ENCODE data around the gene LRRC36. TPM values are rescaled to one million over a fixed set of nuclear protein-coding genes. Genes with fewer than 3 reads are reported as not detected.

LRRC36 gene
- total RNA-seq, 2 experiments from 2014 or later: 0.81 to 0.90 TPM

GRCh38 chr16:67327743-67328142 lies 1.1 kb downstream of the LRRC36 start:
- Mint-ChIP-seq H3K4me3 (no peak overlapping the region), H3K9me3 (no peaks in the 10 kb centered on the region), H3K27me3 (peaks cover 19% of the 10 kb centered on the region), H3K4me1 (ENCODE audit: low read depth) (peaks cover 16% of the 10 kb centered on the region), H3K36me3 (ENCODE audit: low read depth) (no peaks in the 10 kb centered on the region), H3K27ac (no peak overlapping the region)
- TF ChIP-seq, protein P1, sequence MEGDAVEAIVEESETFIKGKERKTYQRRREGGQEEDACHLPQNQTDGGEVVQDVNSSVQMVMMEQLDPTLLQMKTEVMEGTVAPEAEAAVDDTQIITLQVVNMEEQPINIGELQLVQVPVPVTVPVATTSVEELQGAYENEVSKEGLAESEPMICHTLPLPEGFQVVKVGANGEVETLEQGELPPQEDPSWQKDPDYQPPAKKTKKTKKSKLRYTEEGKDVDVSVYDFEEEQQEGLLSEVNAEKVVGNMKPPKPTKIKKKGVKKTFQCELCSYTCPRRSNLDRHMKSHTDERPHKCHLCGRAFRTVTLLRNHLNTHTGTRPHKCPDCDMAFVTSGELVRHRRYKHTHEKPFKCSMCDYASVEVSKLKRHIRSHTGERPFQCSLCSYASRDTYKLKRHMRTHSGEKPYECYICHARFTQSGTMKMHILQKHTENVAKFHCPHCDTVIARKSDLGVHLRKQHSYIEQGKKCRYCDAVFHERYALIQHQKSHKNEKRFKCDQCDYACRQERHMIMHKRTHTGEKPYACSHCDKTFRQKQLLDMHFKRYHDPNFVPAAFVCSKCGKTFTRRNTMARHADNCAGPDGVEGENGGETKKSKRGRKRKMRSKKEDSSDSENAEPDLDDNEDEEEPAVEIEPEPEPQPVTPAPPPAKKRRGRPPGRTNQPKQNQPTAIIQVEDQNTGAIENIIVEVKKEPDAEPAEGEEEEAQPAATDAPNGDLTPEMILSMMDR (IDR thresholded peaks at IDR 0.05): no peak
- intact Hi-C loops (cut with micrococcal nuclease): loop anchor here (5.0 kb wide), 1 partner anchor 50 kb away; the partner anchor contains the start of gene PLEKHG4
- CTCF ChIA-PET: interaction anchor here (0.8 to 3.0 kb wide), 11 partner anchors 10 to 120 kb away, joined by 3 to 13 read pairs (median 5); no protein-coding TSS in a partner anchor
- ATAC-seq (no peak), DNase-seq (no peak)
- POLR2A ChIA-PET: interaction anchor here (0.7 kb wide), 1 partner anchor 83 kb away, joined by 3 read pairs; no protein-coding TSS in a partner anchor

DNA sequence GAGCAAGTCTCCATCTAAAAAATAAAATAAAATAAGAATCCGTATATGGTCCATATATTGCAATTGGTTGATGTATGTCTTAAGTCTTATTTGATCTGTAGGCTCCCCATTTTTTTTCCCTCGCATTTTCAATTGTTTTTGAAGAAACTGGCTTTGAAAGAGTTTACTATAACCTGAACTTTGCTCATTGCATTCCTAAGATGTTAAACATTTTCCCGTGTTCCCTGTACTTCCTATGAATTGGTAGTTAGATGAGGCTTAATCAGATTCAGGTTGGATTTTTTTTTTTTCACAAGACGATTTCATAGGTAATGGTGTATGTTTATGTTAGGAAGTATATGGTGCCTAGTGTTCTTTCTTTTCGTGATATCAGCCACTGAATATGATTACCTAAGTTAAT lies 3.3 kb downstream of the LRRC36 start:
- intact Hi-C loops (cut with micrococcal nuclease): loop anchor here (5.0 kb wide), 1 partner anchor 53 kb away; the partner anchor contains the start of gene PLEKHG4
- peaks cover 3% of the 10 kb centered on the region for H3K27me3 Mint-ChIP-seq
- no peak overlapping the region for H3K4me3 Mint-ChIP-seq
- H3K36me3 Mint-ChIP-seq (ENCODE audit: low read depth): no peaks in the 10 kb centered on the region
- TF ChIP-seq, protein P1 (IDR thresholded peaks at IDR 0.05): no peak
- no peak overlapping the region for H3K27ac Mint-ChIP-seq
- ChIA-PET POLR2A (no interaction called here), CTCF (interaction anchor here (1.2 to 1.6 kb wide), 2 partner anchors 16 to 70 kb away, joined by 3 to 6 read pairs; no protein-coding TSS in a partner anchor)
- DNase-seq (no peak), ATAC-seq (no peak)
- peaks cover 13% of the 10 kb centered on the region for H3K4me1 Mint-ChIP-seq (ENCODE audit: low read depth)
- peaks cover 5% of the 10 kb centered on the region for H3K9me3 Mint-ChIP-seq

GRCh38 chr16:67333315-67333714 lies 6.7 kb downstream of the LRRC36 start:
- DNase-seq: no peak
- Mint-ChIP-seq H3K27ac (no peak overlapping the region), H3K4me1 (ENCODE audit: low read depth) (no peaks in the 10 kb centered on the region), H3K4me3 (no peak overlapping the region), H3K9me3 (peaks cover 9% of the 10 kb centered on the region), H3K27me3 (no peaks in the 10 kb centered on the region), H3K36me3 (ENCODE audit: low read depth) (no peaks in the 10 kb centered on the region)
- POLR2A ChIA-PET: no interaction called here
- no peak for ATAC-seq
- CTCF ChIA-PET: interaction anchor here (2.4 kb wide), 1 partner anchor 95 kb away, joined by 5 read pairs; no protein-coding TSS in a partner anchor
- TF ChIP-seq, protein P1 (IDR thresholded peaks at IDR 0.05): no peak
- intact Hi-C loops (cut with micrococcal nuclease): no loop called here

DNA sequence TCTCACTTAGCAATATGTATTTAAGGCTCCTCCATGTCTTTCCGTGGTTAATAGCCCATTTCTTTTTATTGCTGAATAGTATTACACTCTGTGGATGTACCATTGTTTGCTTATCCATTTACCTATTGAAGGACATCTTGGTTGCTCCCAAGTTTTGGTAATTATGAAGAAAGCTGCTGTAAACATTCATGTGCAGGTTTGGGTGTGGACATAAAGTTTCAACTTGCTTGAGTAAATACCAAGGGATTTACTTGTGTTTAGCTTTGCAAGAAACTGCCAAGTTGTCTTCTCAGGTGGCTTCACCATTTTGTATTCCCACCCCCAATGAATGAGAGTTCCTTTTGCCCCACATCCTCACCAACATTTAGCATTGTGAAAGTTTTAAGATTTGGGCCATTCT lies 9.5 kb downstream of the LRRC36 start:
- POLR2A ChIA-PET: interaction anchor here (0.7 kb wide), 1 partner anchor 16 kb away, joined by 3 read pairs; no protein-coding TSS in a partner anchor
- H3K27ac Mint-ChIP-seq: no peak overlapping the region
- H3K4me1 Mint-ChIP-seq (ENCODE audit: low read depth): no peaks in the 10 kb centered on the region
- CTCF ChIA-PET: interaction anchor here (1.3 to 2.4 kb wide), 2 partner anchors 10 to 75 kb away, joined by 3 to 11 read pairs; partner anchors contain the start of genes KCTD19 and LRRC36
- H3K9me3 Mint-ChIP-seq: peaks cover 9% of the 10 kb centered on the region
- ATAC-seq (no peak), DNase-seq (no peak)
- H3K36me3 Mint-ChIP-seq (ENCODE audit: low read depth): no peaks in the 10 kb centered on the region
- no peak overlapping the region for H3K4me3 Mint-ChIP-seq
- peaks cover 4% of the 10 kb centered on the region for H3K27me3 Mint-ChIP-seq
- TF ChIP-seq, protein P1 (IDR thresholded peaks at IDR 0.05): no peak
- intact Hi-C loops (cut with micrococcal nuclease): no loop called here

GRCh38 chr16:67336648-67337047 lies 10.0 kb downstream of the LRRC36 start:
- H3K4me1 Mint-ChIP-seq (ENCODE audit: low read depth): no peaks in the 10 kb centered on the region
- peaks cover 9% of the 10 kb centered on the region for H3K9me3 Mint-ChIP-seq
- TF ChIP-seq, protein P1 (IDR thresholded peaks at IDR 0.05): no peak
- no peaks in the 10 kb centered on the region for H3K36me3 Mint-ChIP-seq (ENCODE audit: low read depth)
- H3K27me3 Mint-ChIP-seq: peaks cover 6% of the 10 kb centered on the region
- DNase-seq: no peak
- no peak for ATAC-seq
- H3K27ac Mint-ChIP-seq: no peak overlapping the region
- H3K4me3 Mint-ChIP-seq: no peak overlapping the region
- ChIA-PET POLR2A (interaction anchor here (0.7 kb wide), 1 partner anchor 15 kb away, joined by 3 read pairs; no protein-coding TSS in a partner anchor), CTCF (interaction anchor here (1.3 to 2.4 kb wide), 2 partner anchors 11 to 76 kb away, joined by 3 to 11 read pairs; partner anchors contain the start of genes KCTD19 and LRRC36)
- intact Hi-C loops (cut with micrococcal nuclease): no loop called here

Data from activated CD8-positive, alpha-beta T cell treated with anti-CD3 and anti-CD28 coated beads for 36 hours (primary cell).